Gastrocnemius medialis (tissue), 4 donors: ENCODE data around the gene CDC42EP3. TPM values are rescaled to one million over a fixed set of nuclear protein-coding genes. Genes with fewer than 3 reads are reported as not detected.

Experiments used
- ATAC-seq, 2 donors: fragments of 150-250 bp; one replicate each; pipeline ENCODE4 v1.9.1; 2016
- DNase-seq, 2 donors: peaks; one replicate each; pipeline ENCODE4 v3.0.0-alpha.2; 2019
- H3K27ac ChIP-seq, 4 donors: fragments of 200-600 bp; sonication (generic); 1 replicate in 1 of 4; 2 replicates in 3 of 4; pipeline ENCODE4 v1.5.1; 2016 to 2018; ENCODE audit warnings: mild to moderate bottlenecking in 2 of 4, moderate library complexity in 1 of 4
- H3K27me3 ChIP-seq, 3 donors: fragments of 200-600 bp; sonication (generic) in 2 of 3; 1 replicate in 1 of 3; 2 replicates in 2 of 3; pipeline versions ENCODE4 v1.5.1 to v1.6.0; 2016 to 2019; ENCODE audit warnings: mild to moderate bottlenecking in 1 of 3, moderate library complexity in 1 of 3
- H3K36me3 ChIP-seq, 2 donors: fragments of 200-600 bp; sonication (generic) in 1 of 2; one replicate each; pipeline ENCODE4 v1.5.1; 2017 to 2018
- H3K4me1 ChIP-seq, 2 donors: fragments of 200-600 bp; sonication (generic) in 1 of 2; one replicate each; pipeline ENCODE4 v1.5.1; 2016 to 2017; ENCODE audit warnings: mild to moderate bottlenecking in 2 of 2
- H3K4me3 ChIP-seq, 4 donors: fragments of 200-600 bp; sonication (generic) in 3 of 4; 1 replicate in 1 of 4; 2 replicates in 3 of 4; pipeline ENCODE4 v1.5.1; 2016 to 2019; ENCODE audit warnings: mild to moderate bottlenecking in 2 of 4
- H3K9me3 ChIP-seq, 3 donors: fragments of 200-600 bp; sonication (generic) in 2 of 3; 1 replicate in 1 of 3; 2 replicates in 2 of 3; pipeline ENCODE4 v1.5.1; 2016 to 2019
- CTCF ChIP-seq, 5 experiments: fragments of 450-650 bp in 3 of 5; fragments of 200-600 bp in 2 of 5; sonication (generic) in 2 of 5; IDR thresholded peaks in 4 of 5; conservative IDR thresholded peaks in 1 of 5; 1 replicate in 4 of 5; 2 replicates in 1 of 5; pipeline ENCODE4 v1.5.1; 2016 to 2019; ENCODE audit warnings: antibody characterized with exemption in 5 of 5, mild to moderate bottlenecking in 3 of 5, moderate library complexity in 3 of 5
- POLR2A ChIP-seq, 2 donors: fragments of 450-650 bp; IDR thresholded peaks; one replicate each; pipeline ENCODE4 v1.6.1; 2017; ENCODE audit warnings: antibody characterized with exemption in 2 of 2, mild to moderate bottlenecking in 2 of 2, moderate library complexity in 2 of 2
- in situ Hi-C, 4 donors: fragments of 200-750 bp; cut with MboI; loops; one replicate each; pipeline versions ENCODE4 v1.15.0 to v1.8.0; 2017; ENCODE audit warnings: low sequenced_read_pairs in 4 of 4
- intact Hi-C: fragments of 100-400 bp; cut with DNase I; formaldehyde crosslinking; loops from one replicate; pipeline ENCODE4 v1.15.1; 2023; ENCODE audit warnings: low total_unique reads
- total RNA-seq, 4 donors: library from RNA; depleted of rRNA; stranded (reverse); fragments of >200 nt; gene quantifications; one replicate each; pipeline versions ENCODE4 v1.1.0 to v1.2.3, GENCODE V29; 2016

Gene CDC42EP3
- total RNA-seq, 4 donors from 2014 or later = 20.0 to 90.6 (median 57.2) TPM

DNA sequence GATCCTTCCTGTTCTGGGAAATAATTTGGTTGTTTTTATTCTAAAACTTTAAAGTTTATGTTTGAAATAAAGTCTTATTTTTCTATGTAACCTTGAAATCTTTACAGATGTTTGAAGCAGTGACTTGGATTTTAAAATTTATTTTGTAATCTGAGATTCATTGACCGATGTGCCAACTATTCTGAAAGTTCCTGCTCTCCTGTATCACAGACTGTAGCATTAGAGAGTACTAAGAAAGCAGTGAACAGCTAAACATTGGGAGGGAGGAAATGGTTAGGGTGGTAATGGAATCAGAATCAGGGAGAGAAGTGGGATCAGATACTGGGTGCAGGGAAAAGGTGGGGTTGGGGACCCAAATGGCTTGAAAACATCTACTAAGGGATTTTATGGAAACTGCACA, 69.9 kb downstream of the CDC42EP3 start:
- intact Hi-C loops = no loop called here
- H3K4me1 ChIP-seq = peaks cover 15 to 22% of the 10 kb centered on the region in 2 donors

DNA sequence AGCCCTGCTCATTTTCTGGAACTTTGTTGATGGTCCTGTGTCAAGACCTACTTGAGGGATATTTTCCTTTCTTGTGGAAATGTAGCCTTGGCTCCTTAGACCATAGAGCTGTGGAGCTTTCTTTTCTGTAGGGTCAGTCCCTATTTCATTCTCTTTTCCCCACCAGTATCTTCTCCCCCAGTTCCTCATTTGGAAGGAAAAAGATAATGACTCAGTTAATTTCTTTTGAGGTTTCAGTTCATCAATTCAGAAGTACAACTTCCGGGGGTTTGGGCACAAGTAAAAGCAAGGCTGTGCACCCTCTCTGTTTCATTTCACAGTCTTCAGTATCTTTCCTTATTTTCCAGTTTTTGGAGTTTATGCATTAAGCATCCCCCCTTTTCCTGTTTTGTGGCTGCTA, 70.7 kb downstream of the CDC42EP3 start:
- intact Hi-C loops (no loop called here), in situ Hi-C loops (no loop called here)
- TF ChIP-seq CTCF (IDR thresholded peaks at IDR 0.05 in 4 of 5, conservative IDR thresholded peaks at IDR 0.05 in 1 of 5) (no peak), POLR2A (IDR thresholded peaks at IDR 0.05) (no peak)
- no peak overlapping the region for H3K27ac ChIP-seq
- peaks cover 15 to 22% of the 10 kb centered on the region in 2 donors for H3K4me1 ChIP-seq
- H3K9me3 ChIP-seq = no peaks in the 10 kb centered on the region
- no peaks in the 10 kb centered on the region for H3K36me3 ChIP-seq
- ATAC-seq = no peak
- H3K27me3 ChIP-seq = no peaks in the 10 kb centered on the region
- DNase-seq = no peak
- H3K4me3 ChIP-seq = no peak overlapping the region

More for the DNA sequence above, 69.9 kb downstream of the CDC42EP3 start:
- Histone ChIP-seq H3K9me3 (no peaks in the 10 kb centered on the region), H3K36me3 (no peaks in the 10 kb centered on the region), H3K27ac (no peak overlapping the region), H3K27me3 (no peaks in the 10 kb centered on the region), H3K4me3 (no peak overlapping the region)
- in situ Hi-C loops = no loop called here
- no peak for DNase-seq
- TF ChIP-seq POLR2A (IDR thresholded peaks at IDR 0.05) (no peak), CTCF (IDR thresholded peaks at IDR 0.05 in 4 of 5, conservative IDR thresholded peaks at IDR 0.05 in 1 of 5) (no peak)
- peak in 1 of 2 donors; percentile 47 for ATAC-seq

GRCh38 chr2:37599688-37600525, 71.5 kb downstream of the CDC42EP3 start:
- DNase-seq (no peak), ATAC-seq (no peak)
- no peaks in the 10 kb centered on the region for H3K9me3 ChIP-seq
- no peaks in the 10 kb centered on the region for H3K36me3 ChIP-seq
- peaks cover 15 to 22% of the 10 kb centered on the region in 2 donors for H3K4me1 ChIP-seq
- in situ Hi-C loops (no loop called here), intact Hi-C loops (no loop called here)
- H3K4me3 ChIP-seq = no peak overlapping the region
- H3K27ac ChIP-seq = no peak overlapping the region
- H3K27me3 ChIP-seq = no peaks in the 10 kb centered on the region
- no peak for TF ChIP-seq POLR2A (IDR thresholded peaks at IDR 0.05)
- no peak for TF ChIP-seq CTCF (IDR thresholded peaks at IDR 0.05 in 4 of 5, conservative IDR thresholded peaks at IDR 0.05 in 1 of 5)

DNA sequence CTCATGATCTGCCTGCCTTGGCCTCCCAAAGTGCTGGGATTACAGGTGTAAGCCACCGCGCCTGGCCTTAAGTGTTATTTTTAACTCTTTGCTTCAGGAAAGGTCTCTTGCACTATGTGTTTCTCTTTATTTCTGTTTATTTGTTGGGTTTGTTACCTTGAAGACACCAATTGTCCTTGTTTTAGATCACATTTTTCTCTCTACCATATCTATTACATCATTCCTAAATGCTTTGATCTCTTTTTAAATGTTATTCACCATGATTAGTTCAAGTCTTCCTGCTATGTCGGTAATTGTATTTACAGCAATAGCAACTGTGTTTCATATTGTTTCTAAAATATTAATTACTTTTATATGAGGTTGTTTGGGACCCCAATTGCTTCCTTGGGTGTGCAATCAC, 77.7 kb downstream of the CDC42EP3 start:
- DNase-seq = no peak
- TF ChIP-seq POLR2A (IDR thresholded peaks at IDR 0.05) (no peak), CTCF (IDR thresholded peaks at IDR 0.05 in 4 of 5, conservative IDR thresholded peaks at IDR 0.05 in 1 of 5) (no peak)

More for the DNA sequence above, 77.7 kb downstream of the CDC42EP3 start:
- in situ Hi-C loops = no loop called here
- Histone ChIP-seq H3K4me1 (peaks cover 36 to 46% of the 10 kb centered on the region in 2 donors), H3K4me3 (no peak overlapping the region), H3K36me3 (no peaks in the 10 kb centered on the region), H3K27ac (peak overlapping the region in 3 of 4 donors; percentile 36 to 82 (median 69)), H3K9me3 (peaks cover 0 to 10% (median 0%) of the 10 kb centered on the region in 3 donors), H3K27me3 (no peaks in the 10 kb centered on the region)
- intact Hi-C loops = loop anchor here (5.0 kb wide), 1 partner anchor 39 kb away; no protein-coding TSS in a partner anchor
- ATAC-seq = no peak
